ENCODE results near the gene ITPR2. TPM values are rescaled to one million over a fixed set of nuclear protein-coding genes. Genes with fewer than 3 reads are reported as not detected.

ITPR2 gene
- total RNA-seq, 4 donors from 2014 or later: 32.6 to 49.8 (median 39.9) TPM

GRCh38 chr12:26595806-26596205 is 237.2 kb downstream of the ITPR2 start:
- Histone ChIP-seq H3K36me3 (peaks cover 0 to 38% (median 6%) of the 10 kb centered on the region in 3 donors), H3K27me3 (no peaks in the 10 kb centered on the region), H3K27ac (no peak overlapping the region), H3K9me3 (no peaks in the 10 kb centered on the region), H3K4me3 (no peak overlapping the region), H3K4me1 (no peaks in the 10 kb centered on the region)
- DNase-seq (ENCODE audit: low spot score in 2 of 2): no peak
- WGBS, 2 donors: 44 to 48% methylated on average over 1 of the region's 1 CpG
- no peak for TF ChIP-seq EP300 (IDR thresholded peaks at IDR 0.05)

GRCh38 chr12:26580619-26581018 is 252.4 kb downstream of the ITPR2 start:
- TF ChIP-seq CTCF (IDR thresholded peaks at IDR 0.05): no peak
- Histone ChIP-seq H3K27ac (no peak overlapping the region), H3K9me3 (no peaks in the 10 kb centered on the region), H3K36me3 (peaks cover 0 to 14% (median 0%) of the 10 kb centered on the region in 3 donors), H3K4me1 (no peaks in the 10 kb centered on the region), H3K27me3 (no peaks in the 10 kb centered on the region), H3K4me3 (no peak overlapping the region)
- WGBS, 2 donors: 85 to 86% methylated on average over 2 of the region's 2 CpGs
- DNase-seq (ENCODE audit: low spot score in 2 of 2): no peak

- no peaks in the 10 kb centered on the region for H3K4me1 ChIP-seq
- H3K9me3 ChIP-seq: no peaks in the 10 kb centered on the region
- no peak overlapping the region for H3K27ac ChIP-seq
- H3K4me3 ChIP-seq: no peak overlapping the region
- DNase-seq (ENCODE audit: low spot score in 2 of 2): no peak
- no peaks in the 10 kb centered on the region for H3K27me3 ChIP-seq
- TF ChIP-seq POLR2A (IDR thresholded peaks at IDR 0.05) (no peak), EP300 (IDR thresholded peaks at IDR 0.05) (no peak), CTCF (IDR thresholded peaks at IDR 0.05) (no peak)
- peaks cover 0 to 14% (median 0%) of the 10 kb centered on the region in 3 donors for H3K36me3 ChIP-seq
- WGBS, 2 donors: 81 to 83% methylated on average over 6 of the region's 6 CpGs
Observed at GRCh38 chr12:26576266-26576665, 256.7 kb downstream of the ITPR2 start.

GRCh38 chr12:26573225-26573909 is 259.6 kb downstream of the ITPR2 start:
- WGBS, 2 donors: 91 to 97% methylated on average over 1 of the region's 1 CpG
- DNase-seq (ENCODE audit: low spot score in 2 of 2): no peak
- Histone ChIP-seq H3K4me1 (no peaks in the 10 kb centered on the region), H3K27ac (no peak overlapping the region), H3K36me3 (peaks cover 0 to 14% (median 0%) of the 10 kb centered on the region in 3 donors), H3K9me3 (no peaks in the 10 kb centered on the region), H3K4me3 (no peak overlapping the region), H3K27me3 (no peaks in the 10 kb centered on the region)
- no peak for TF ChIP-seq POLR2A (IDR thresholded peaks at IDR 0.05)
- TF ChIP-seq EP300 (IDR thresholded peaks at IDR 0.05): no peak

GRCh38 chr12:26572137-26572536 is 260.9 kb downstream of the ITPR2 start:
- H3K27me3 ChIP-seq: no peaks in the 10 kb centered on the region
- no peaks in the 10 kb centered on the region for H3K9me3 ChIP-seq
- DNase-seq (ENCODE audit: low spot score in 2 of 2): no peak
- no peak overlapping the region for H3K27ac ChIP-seq
- H3K36me3 ChIP-seq: peaks cover 0 to 9% (median 0%) of the 10 kb centered on the region in 3 donors
- WGBS, 2 donors: 13 to 19% methylated on average over 1 of the region's 1 CpG
- TF ChIP-seq CTCF (IDR thresholded peaks at IDR 0.05) (no peak), POLR2A (IDR thresholded peaks at IDR 0.05) (no peak), EP300 (IDR thresholded peaks at IDR 0.05) (no peak)
- H3K4me1 ChIP-seq: peaks cover 0 to 3% (median 1%) of the 10 kb centered on the region in 4 donors
- no peak overlapping the region for H3K4me3 ChIP-seq

GRCh38 chr12:26571560-26571959 is 261.4 kb downstream of the ITPR2 start:
- 82 to 93% methylated on average over 3 of the region's 3 CpGs for WGBS, 2 donors
- H3K36me3 ChIP-seq: peaks cover 0 to 4% (median 0%) of the 10 kb centered on the region in 3 donors
- H3K27ac ChIP-seq: no peak overlapping the region
- no peak for DNase-seq (ENCODE audit: low spot score in 2 of 2)
- peaks cover 0 to 8% (median 2%) of the 10 kb centered on the region in 4 donors for H3K4me1 ChIP-seq
- TF ChIP-seq CTCF (IDR thresholded peaks at IDR 0.05) (no peak), EP300 (IDR thresholded peaks at IDR 0.05) (no peak), POLR2A (IDR thresholded peaks at IDR 0.05) (no peak)
- H3K9me3 ChIP-seq: no peaks in the 10 kb centered on the region
- no peaks in the 10 kb centered on the region for H3K27me3 ChIP-seq
- H3K4me3 ChIP-seq: no peak overlapping the region

All from tibial nerve (tissue), 4 donors.